ENCODE data around the gene ARFGEF2. TPM values are rescaled to one million over a fixed set of nuclear protein-coding genes. Genes with fewer than 3 reads are reported as not detected.

The ARFGEF2 gene
- total and polyA plus RNA-seq, 2 of the 8 experiments (the other 6 are each of a cell fraction or from before 2014, with no cell fraction given) = 8.1 to 21.8 TPM

- ChIA-PET CTCF (ENCODE audit: partially characterized antibody) (interaction anchor here (0.7 to 1.0 kb wide), 2 partner anchors 15 to 344 kb away, joined by 3 read pairs; no protein-coding TSS in a partner anchor), POLR2A (ENCODE audit: partially characterized antibody) (interaction anchor here (0.7 kb wide), 1 partner anchor 12 kb away, joined by 3 read pairs; no protein-coding TSS in a partner anchor)
- Histone ChIP-seq H3K23me2 (ENCODE audit: low read depth, low read length) (no peaks in the 10 kb centered on the region), H3K4me3 (ENCODE audit: extremely low read depth in 1 of 4, insufficient read depth in 2 of 4, low read depth in 3 of 4, low read length in 4 of 4) (no peak overlapping the region), H4K91ac (replicated peaks; ENCODE audit: insufficient read length, low read length) (no peak overlapping the region), H3K14ac (ENCODE audit: insufficient read length) (no peak overlapping the region), H2BK15ac (ENCODE audit: low read length) (no peak overlapping the region), H2BK120ac (replicated peaks; ENCODE audit: low read depth, low read length) (no peak overlapping the region), H4K8ac (ENCODE audit: extremely low read depth, insufficient read depth, low read length) (no peak overlapping the region), H2AFZ (ENCODE audit: low read length) (no peak overlapping the region), H3K9ac (replicated peaks in 1 of 4; ENCODE audit: extremely low read depth in 1 of 4, low read depth in 3 of 4, low read length in 3 of 4) (no peak overlapping the region), H3K18ac (ENCODE audit: extremely low read depth, low read length) (no peak overlapping the region), H3K79me2 (ENCODE audit: control insufficient read depth in 1 of 2, insufficient read depth in 2 of 2, low read length in 2 of 2) (no peaks in the 10 kb centered on the region), H3K79me1 (ENCODE audit: low read depth, low read length) (no peaks in the 10 kb centered on the region), H4K5ac (ENCODE audit: insufficient read length, low read depth, low read length) (no peak overlapping the region), H3K4me1 (replicated peaks in 1 of 4; ENCODE audit: control insufficient read depth in 3 of 4, insufficient read depth in 4 of 4, low read length in 3 of 4) (no peaks in the 10 kb centered on the region), H3K9me3 (ENCODE audit: insufficient read depth in 2 of 2, low read depth in 1 of 2, low read length in 1 of 2) (no peaks in the 10 kb centered on the region), H4K20me1 (replicated peaks in 1 of 2; ENCODE audit: control insufficient read depth in 1 of 2, insufficient read depth in 2 of 2, low read length in 2 of 2) (no peaks in the 10 kb centered on the region), H2BK20ac (ENCODE audit: low read length) (no peak overlapping the region), H3K36me3 (ENCODE audit: control insufficient read depth in 2 of 4, insufficient read depth in 4 of 4, low read length in 3 of 4) (peaks cover 7 to 26% (median 16%) of the 10 kb centered on the region in 4 experiments), H3K4ac (replicated peaks; ENCODE audit: insufficient read length, low read depth, low read length) (no peak overlapping the region), H2BK5ac (ENCODE audit: low read depth, low read length) (no peak overlapping the region), H2AK5ac (ENCODE audit: low read depth, low read length) (no peak overlapping the region), H3K27me3 (replicated peaks in 1 of 4; ENCODE audit: control insufficient read depth in 3 of 4, extremely low read depth in 1 of 4, insufficient read depth in 3 of 4, low read length in 3 of 4) (no peaks in the 10 kb centered on the region), H3K23ac (ENCODE audit: insufficient read length) (no peak overlapping the region), H3K4me2 (ENCODE audit: insufficient read depth in 1 of 2, low read depth in 2 of 2, low read length in 2 of 2) (no peak overlapping the region), H3K56ac (replicated peaks; ENCODE audit: insufficient read length, low read depth, low read length) (no peak overlapping the region), H3K27ac (ENCODE audit: low read depth, low read length) (no peak overlapping the region), H2BK12ac (ENCODE audit: low read depth, low read length) (no peak overlapping the region)
- FAIRE-seq = no peak
- DNase-seq (ENCODE audit: low read depth in 1 of 2, low spot score in 2 of 2) = no peak
- 93% methylated on average over 7 of the region's 7 CpGs; no CpG with 5 or more reads in 1 of the 2 experiments for WGBS, 2 experiments (ENCODE audit: extremely low coverage in 1 of 2, insufficient coverage in 1 of 2, insufficient read length in 1 of 2, insufficient replicate concordance in 2 of 2, low coverage in 1 of 2, low lambda C conversion rate in 2 of 2, missing lambda C conversion rate in 1 of 2)
- no peak for TF ChIP-seq GABPA (IDR thresholded peaks at IDR 0.05; ENCODE audit: borderline replicate concordance, insufficient read depth, low read length)
- no peak for TF ChIP-seq PHF8 (conservative IDR thresholded peaks at IDR 0.05; ENCODE audit: low read depth, low read length)
- no peak for TF ChIP-seq ASH2L (IDR thresholded peaks at IDR 0.05; ENCODE audit: low read length)
- no peak for TF ChIP-seq TCF12 (IDR thresholded peaks at IDR 0.05; ENCODE audit: low read depth, low read length)
- no peak for TF ChIP-seq HDAC2 (IDR thresholded peaks at IDR 0.05; ENCODE audit: borderline replicate concordance in 1 of 2, low read depth in 2 of 2, low read length in 2 of 2)
- no peak for TF ChIP-seq BRCA1 (IDR thresholded peaks at IDR 0.05; ENCODE audit: low read depth, low read length)
- TF ChIP-seq MAFK (IDR thresholded peaks at IDR 0.05; ENCODE audit: low read depth, low read length) = no peak
- no peak for TF ChIP-seq SP4 (IDR thresholded peaks at IDR 0.05; ENCODE audit: low read length)
- TF ChIP-seq HDAC6 (IDR thresholded peaks at IDR 0.05; ENCODE audit: low read depth, low read length) = no peak
- TF ChIP-seq RAD21 (IDR thresholded peaks at IDR 0.05 in 1 of 2, conservative IDR thresholded peaks at IDR 0.05 in 1 of 2; ENCODE audit: low read depth in 2 of 2, low read length in 2 of 2) = no peak
Measured at GRCh38 chr20:49001741-49002140, 80.2 kb downstream of the ARFGEF2 start.

Measured in H1 (cell line).